ENCODE data around the gene TRANK1.
A peak's percentile ranks its signal among the peaks of the same experiment; 100 is the strongest.
"Not testable (repeated sequence)": the region's sequence is repeated elsewhere in the genome, so short reads cannot be mapped to it uniquely, and the experiment has no call there.

Gene TRANK1

GRCh38 chr3:36924744-36925521, 19.9 kb downstream of the TRANK1 start:
- intact Hi-C loops (cut with DNase I), result no loop called here
- DNase-seq, result peak in 1 of 42 donors; percentile 29

- peak in 1 of 42 donors; percentile 16 for DNase-seq
- intact Hi-C loops (cut with DNase I), result no loop called here
Observed at GRCh38 chr3:36923981-36924743, 20.7 kb downstream of the TRANK1 start.

GRCh38 chr3:36923523-36923943, 21.3 kb downstream of the TRANK1 start:
- peak in 3 of 42 donors; percentile 10 to 49 (median 40) for DNase-seq
- intact Hi-C loops (cut with DNase I), result no loop called here

- intact Hi-C loops (cut with DNase I), result no loop called here
- no peak for DNase-seq
Observed at GRCh38 chr3:36920884-36921567, 23.8 kb downstream of the TRANK1 start.

GRCh38 chr3:36919439-36920160, 25.3 kb downstream of the TRANK1 start:
- DNase-seq, result no peak
- intact Hi-C loops (cut with DNase I), result no loop called here

GRCh38 chr3:36918050-36918449, 26.8 kb downstream of the TRANK1 start:
- intact Hi-C loops (cut with DNase I), result no loop called here
- no peak for DNase-seq

GRCh38 chr3:36911990-36912804, 32.7 kb downstream of the TRANK1 start:
- intact Hi-C loops (cut with DNase I), result no loop called here
- no peak for DNase-seq

GRCh38 chr3:36909666-36910065, 35.2 kb downstream of the TRANK1 start:
- no peak for DNase-seq
- intact Hi-C loops (cut with DNase I), result no loop called here

- DNase-seq, result peak in 1 of 42 donors; percentile 16
- intact Hi-C loops (cut with DNase I), result no loop called here
Observed at GRCh38 chr3:36909181-36909580, 35.7 kb downstream of the TRANK1 start.

- intact Hi-C loops (cut with DNase I), result no loop called here
- DNase-seq, result peak in 1 of 42 donors; percentile 9
Observed at GRCh38 chr3:36908647-36909180, 36.1 kb downstream of the TRANK1 start.

GRCh38 chr3:36907911-36908646, 36.8 kb downstream of the TRANK1 start:
- intact Hi-C loops (cut with DNase I), result no loop called here
- peak in 2 of 42 donors; percentile 10 to 41 for DNase-seq

- intact Hi-C loops (cut with DNase I), result no loop called here
- no peak for DNase-seq
Observed at GRCh38 chr3:36906504-36907149, 38.2 kb downstream of the TRANK1 start.

GRCh38 chr3:36905545-36905944, 39.3 kb downstream of the TRANK1 start:
- intact Hi-C loops (cut with DNase I), result no loop called here
- DNase-seq, result no peak

GRCh38 chr3:36904641-36905040, 40.2 kb downstream of the TRANK1 start:
- DNase-seq, result peak in 5 of 42 donors; percentile 12 to 41 (median 25)
- intact Hi-C loops (cut with DNase I), result no loop called here

GRCh38 chr3:36904065-36904464, 40.8 kb downstream of the TRANK1 start:
- DNase-seq; intact Hi-C loops (cut with DNase I): not testable (repeated sequence)

GRCh38 chr3:36903119-36903882, 41.6 kb downstream of the TRANK1 start:
- intact Hi-C loops (cut with DNase I), result no loop called here
- DNase-seq, result no peak
